Panc1 (cell line): ENCODE measurements around the gene GRM4. TPM values are rescaled to one million over a fixed set of nuclear protein-coding genes. Genes with fewer than 3 reads are reported as not detected.

Experiments
- ATAC-seq: fragments of 200-7000 bp; cut with Tn5 transposase; 2 replicates; pipeline ENCODE4 v1.9.1; 2020; ENCODE audit warnings: mild to moderate bottlenecking, moderate library complexity
- BruUV-seq: library from RNA; stranded (reverse); fragments of 400-500 nt; replicated peaks from 2 replicates; lab custom pipeline; 2021; lab: Mats Ljungman, UMichigan
- CTCF ChIA-PET: fragments of 300-600 bp; sonication (Branson Sonifier 250); formaldehyde crosslinking; loops from one replicate; lab custom pipeline; 2022; ENCODE audit warnings: antibody characterized with exemption; lab: Charles Lee
- POLR2A ChIA-PET: fragments of 300-600 bp; sonication (Branson Sonifier 250); formaldehyde crosslinking; loops from one replicate; lab custom pipeline; 2022; ENCODE audit warnings: antibody characterized with exemption; lab: Charles Lee
- DNase-seq: peaks from one replicate; pipeline ENCODE4 v3.0.0-alpha.2; 2010; ENCODE audit warnings: low read depth, low spot score
- H3K27ac ChIP-seq: 2 replicates; pipeline ENCODE4 v1.5.1; 2011; ENCODE audit warnings: mild to moderate bottlenecking, low read length, inconsistent platforms
- H3K27me3 ChIP-seq: fragments of 200-500 bp; sonication (Bioruptor generic); 2 replicates; pipeline ENCODE4 v1.6.0; 2014; ENCODE audit warnings: low read length, inconsistent platforms; ENCODE audit not compliant: control insufficient read depth, insufficient read depth
- H3K36me3 ChIP-seq: fragments of 200-500 bp; sonication (Bioruptor generic); 2 replicates; pipeline ENCODE4 v1.5.1; 2014; ENCODE audit warnings: inconsistent platforms, mild to moderate bottlenecking, low read length, moderate library complexity; ENCODE audit not compliant: control insufficient read depth, insufficient read depth
- H3K4me1 ChIP-seq: 2 replicates; pipeline ENCODE4 v1.5.1; 2011; ENCODE audit warnings: inconsistent platforms, mild to moderate bottlenecking, low read length, moderate library complexity; ENCODE audit not compliant: control insufficient read depth, insufficient read depth
- H3K4me3 ChIP-seq, 2 experiments: 2 replicates each; pipeline ENCODE4 v1.5.1; 2011 to 2012; ENCODE audit warnings: low read depth in 2 of 2, low read length in 2 of 2, mild to moderate bottlenecking in 2 of 2, inconsistent platforms in 1 of 2, moderate library complexity in 1 of 2
- H3K9me3 ChIP-seq: fragments of 200-500 bp; sonication (Bioruptor generic); 2 replicates; pipeline ENCODE4 v1.5.1; 2014; ENCODE audit warnings: low read depth, mild to moderate bottlenecking, inconsistent platforms, low read length, moderate library complexity; ENCODE audit not compliant: control insufficient read depth, insufficient read depth
- CTCF ChIP-seq: fragments of 450-650 bp; IDR thresholded peaks from 2 replicates; pipeline ENCODE4 v1.5.1; 2017; ENCODE audit warnings: mild to moderate bottlenecking
- POLR2AphosphoS5 ChIP-seq: IDR thresholded peaks from 2 replicates; pipeline ENCODE4 v1.6.1; 2012; ENCODE audit warnings: mild to moderate bottlenecking, low read depth, low read length, moderate library complexity
- REST ChIP-seq, 2 experiments: IDR thresholded peaks; 2 replicates each; pipeline ENCODE4 v1.6.1; 2011 to 2012; ENCODE audit warnings: low read depth in 2 of 2, control low read depth in 1 of 2, low read length in 1 of 2, mild to moderate bottlenecking in 1 of 2, moderate library complexity in 1 of 2; ENCODE audit not compliant: insufficient read depth in 1 of 2
- SIN3A ChIP-seq: IDR thresholded peaks from 2 replicates; pipeline ENCODE4 v1.6.1; 2012; ENCODE audit warnings: low read depth, mild to moderate bottlenecking, low read length, moderate library complexity, borderline replicate concordance; ENCODE audit not compliant: insufficient read depth
- TCF7L2 ChIP-seq: IDR thresholded peaks from 2 replicates; pipeline ENCODE4 v1.6.1; 2011; ENCODE audit warnings: mild to moderate bottlenecking, low read depth, low read length, inconsistent platforms
- in situ Hi-C: cut with HindIII; loops from 2 replicates; pipeline ENCODE4 v1.10.0; 2016; ENCODE audit warnings: low sequenced_read_pairs, low pct_unique_long_range_greater_than_20kb
- intact Hi-C: fragments of 100-400 bp; cut with micrococcal nuclease; formaldehyde crosslinking; loops from one replicate; pipeline ENCODE4 v1.10.0; 2022; ENCODE audit not compliant: unreplicated experiment
- total RNA-seq: library from RNA; stranded (reverse); gene quantifications from one replicate; pipeline ENCODE4 v1.2.1, GENCODE V29; 2021; ENCODE audit not compliant: unreplicated experiment

Gene GRM4
- total RNA-seq, 1 experiment from 2014 or later, result 1.3 TPM

- ChIA-PET CTCF (no interaction called here), POLR2A (no interaction called here)
- BruUV-seq, result no TSS peak
- DNase-seq, result no peak
- H3K27ac ChIP-seq, result no peak overlapping the region
- TF ChIP-seq CTCF (no peak), SIN3A (no peak), REST (IDR thresholded peaks at IDR 0.05; ENCODE audit: insufficient read depth in 1 of 2, low read depth in 2 of 2, low read length in 1 of 2) (no peak), POLR2AphosphoS5 (no peak), TCF7L2 (no peak)
- in situ Hi-C loops (no loop called here), intact Hi-C loops (no loop called here)
- no peaks in the 10 kb centered on the region for H3K9me3 ChIP-seq
- H3K4me3 ChIP-seq, result no peak overlapping the region
- H3K4me1 ChIP-seq, result no peaks in the 10 kb centered on the region
- H3K27me3 ChIP-seq, result no peaks in the 10 kb centered on the region
- ATAC-seq, result no peak
- no peaks in the 10 kb centered on the region for H3K36me3 ChIP-seq
Measured at GRCh38 chr6:34071884-34072379, 74.0 kb downstream of the GRM4 start.

- in situ Hi-C loops (no loop called here), intact Hi-C loops (no loop called here)
- Histone ChIP-seq H3K9me3 (no peaks in the 10 kb centered on the region), H3K4me3 (no peak overlapping the region), H3K27me3 (peaks cover under 1% of the 10 kb centered on the region; the same call in 1 of the 2 replicates), H3K4me1 (no peaks in the 10 kb centered on the region), H3K36me3 (no peaks in the 10 kb centered on the region), H3K27ac (no peak overlapping the region)
- no peak for DNase-seq
- BruUV-seq, result no TSS peak
- no peak for ATAC-seq
- ChIA-PET POLR2A (no interaction called here), CTCF (interaction anchor here (0.6 kb wide), 1 partner anchor 92 kb away, joined by 3 read pairs; no protein-coding TSS in a partner anchor)
- TF ChIP-seq SIN3A, result no peak
- no peak for TF ChIP-seq POLR2AphosphoS5
- TF ChIP-seq TCF7L2, result no peak
- no peak for TF ChIP-seq REST (IDR thresholded peaks at IDR 0.05; ENCODE audit: insufficient read depth in 1 of 2, low read depth in 2 of 2, low read length in 1 of 2)
- no peak for TF ChIP-seq CTCF
Measured at GRCh38 chr6:34071136-34071883, 74.6 kb downstream of the GRM4 start.
